Gastrocnemius medialis (tissue), 4 donors: Measurements from ENCODE around the gene SLC30A2. TPM values are rescaled to one million over a fixed set of nuclear protein-coding genes. Genes with fewer than 3 reads are reported as not detected.

ENCODE experiments used
- ATAC-seq, 2 donors: fragments of 150-250 bp; one replicate each; pipeline ENCODE4 v1.9.1; 2016
- DNase-seq, 2 donors: peaks; one replicate each; pipeline ENCODE4 v3.0.0-alpha.2; 2019
- H3K27ac ChIP-seq, 4 donors: fragments of 200-600 bp; sonication (generic); 1 replicate in 1 of 4; 2 replicates in 3 of 4; pipeline ENCODE4 v1.5.1; 2016 to 2018; ENCODE audit warnings: mild to moderate bottlenecking in 2 of 4, moderate library complexity in 1 of 4
- H3K27me3 ChIP-seq, 3 donors: fragments of 200-600 bp; sonication (generic) in 2 of 3; 1 replicate in 1 of 3; 2 replicates in 2 of 3; pipeline versions ENCODE4 v1.5.1 to v1.6.0; 2016 to 2019; ENCODE audit warnings: mild to moderate bottlenecking in 1 of 3, moderate library complexity in 1 of 3
- H3K36me3 ChIP-seq, 2 donors: fragments of 200-600 bp; sonication (generic) in 1 of 2; one replicate each; pipeline ENCODE4 v1.5.1; 2017 to 2018
- H3K4me1 ChIP-seq, 2 donors: fragments of 200-600 bp; sonication (generic) in 1 of 2; one replicate each; pipeline ENCODE4 v1.5.1; 2016 to 2017; ENCODE audit warnings: mild to moderate bottlenecking in 2 of 2
- H3K4me3 ChIP-seq, 4 donors: fragments of 200-600 bp; sonication (generic) in 3 of 4; 1 replicate in 1 of 4; 2 replicates in 3 of 4; pipeline ENCODE4 v1.5.1; 2016 to 2019; ENCODE audit warnings: mild to moderate bottlenecking in 2 of 4
- H3K9me3 ChIP-seq, 3 donors: fragments of 200-600 bp; sonication (generic) in 2 of 3; 1 replicate in 1 of 3; 2 replicates in 2 of 3; pipeline ENCODE4 v1.5.1; 2016 to 2019
- CTCF ChIP-seq, 5 experiments: fragments of 450-650 bp in 3 of 5; fragments of 200-600 bp in 2 of 5; sonication (generic) in 2 of 5; IDR thresholded peaks in 4 of 5; conservative IDR thresholded peaks in 1 of 5; 1 replicate in 4 of 5; 2 replicates in 1 of 5; pipeline ENCODE4 v1.5.1; 2016 to 2019; ENCODE audit warnings: antibody characterized with exemption in 5 of 5, mild to moderate bottlenecking in 3 of 5, moderate library complexity in 3 of 5
- POLR2A ChIP-seq, 2 donors: fragments of 450-650 bp; IDR thresholded peaks; one replicate each; pipeline ENCODE4 v1.6.1; 2017; ENCODE audit warnings: antibody characterized with exemption in 2 of 2, mild to moderate bottlenecking in 2 of 2, moderate library complexity in 2 of 2
- in situ Hi-C, 4 donors: fragments of 200-750 bp; cut with MboI; loops; one replicate each; pipeline versions ENCODE4 v1.15.0 to v1.8.0; 2017; ENCODE audit warnings: low sequenced_read_pairs in 4 of 4
- intact Hi-C: fragments of 100-400 bp; cut with DNase I; formaldehyde crosslinking; loops from one replicate; pipeline ENCODE4 v1.15.1; 2023; ENCODE audit warnings: low total_unique reads
- total RNA-seq, 4 donors: library from RNA; depleted of rRNA; stranded (reverse); fragments of >200 nt; gene quantifications; one replicate each; pipeline versions ENCODE4 v1.1.0 to v1.2.3, GENCODE V29; 2016

The SLC30A2 gene
- total RNA-seq, 4 donors from 2014 or later: 1.2 to 5.2 (median 3.1) TPM

- peak overlapping the region in 3 of 4 donors; percentile 12 to 24 (median 18) for H3K27ac ChIP-seq
- DNase-seq (no peak), ATAC-seq (no peak)
- no peak overlapping the region for H3K4me3 ChIP-seq
- no peaks in the 10 kb centered on the region for H3K36me3 ChIP-seq
- in situ Hi-C loops (loop anchor here in 1 of 4 donors (10.0 kb wide), 1 partner anchor 97 kb away; no protein-coding TSS in a partner anchor), intact Hi-C loops (loop anchor here (10.0 kb wide), 1 partner anchor 1347 kb away; the partner anchor contains the start of gene SRRM1)
- peaks cover 54 to 66% of the 10 kb centered on the region in 2 donors for H3K4me1 ChIP-seq
- H3K9me3 ChIP-seq: no peaks in the 10 kb centered on the region
- H3K27me3 ChIP-seq: no peaks in the 10 kb centered on the region
- TF ChIP-seq POLR2A (IDR thresholded peaks at IDR 0.05) (no peak), CTCF (IDR thresholded peaks at IDR 0.05 in 4 of 5, conservative IDR thresholded peaks at IDR 0.05 in 1 of 5) (no peak)
Measured at GRCh38 chr1:25991937-25992688, 53.8 kb downstream of the SLC30A2 start.

GRCh38 chr1:25990702-25991395 lies 55.1 kb downstream of the SLC30A2 start:
- intact Hi-C loops (loop anchor here (10.0 kb wide), 1 partner anchor 1346 kb away; the partner anchor contains the start of gene SRRM1), in situ Hi-C loops (loop anchor here in 1 of 4 donors (10.0 kb wide), 1 partner anchor 96 kb away; no protein-coding TSS in a partner anchor)
- ATAC-seq (no peak), DNase-seq (no peak)
- Histone ChIP-seq H3K36me3 (peaks cover 0 to 6% of the 10 kb centered on the region in 2 donors), H3K9me3 (no peaks in the 10 kb centered on the region), H3K27me3 (no peaks in the 10 kb centered on the region), H3K27ac (peak overlapping the region in 1 of 4 donors; percentile 68), H3K4me3 (no peak overlapping the region), H3K4me1 (peaks cover 53 to 59% of the 10 kb centered on the region in 2 donors)
- TF ChIP-seq POLR2A (IDR thresholded peaks at IDR 0.05) (no peak), CTCF (IDR thresholded peaks at IDR 0.05 in 4 of 5, conservative IDR thresholded peaks at IDR 0.05 in 1 of 5) (no peak)

- ATAC-seq (no peak), DNase-seq (no peak)
- intact Hi-C loops (loop anchor here (10.0 kb wide), 1 partner anchor 1345 kb away; the partner anchor contains the start of gene SRRM1), in situ Hi-C loops (loop anchor here in 1 of 4 donors (10.0 kb wide), 1 partner anchor 95 kb away; no protein-coding TSS in a partner anchor)
- H3K4me3 ChIP-seq: no peak overlapping the region
- H3K27me3 ChIP-seq: no peaks in the 10 kb centered on the region
- peaks cover 0 to 12% of the 10 kb centered on the region in 2 donors for H3K36me3 ChIP-seq
- no peak for TF ChIP-seq POLR2A (IDR thresholded peaks at IDR 0.05)
- no peak for TF ChIP-seq CTCF (IDR thresholded peaks at IDR 0.05 in 4 of 5, conservative IDR thresholded peaks at IDR 0.05 in 1 of 5)
- H3K27ac ChIP-seq: peak overlapping the region; percentile 61 to 68 (median 65)
- no peaks in the 10 kb centered on the region for H3K9me3 ChIP-seq
- peaks cover 53 to 59% of the 10 kb centered on the region in 2 donors for H3K4me1 ChIP-seq
Measured at GRCh38 chr1:25990251-25990650, 55.7 kb downstream of the SLC30A2 start.

GRCh38 chr1:25989440-25990234 lies 56.3 kb downstream of the SLC30A2 start:
- Histone ChIP-seq H3K4me1 (peaks cover 52 to 59% of the 10 kb centered on the region in 2 donors), H3K4me3 (no peak overlapping the region), H3K27ac (peak overlapping the region; percentile 61 to 68 (median 65)), H3K9me3 (no peaks in the 10 kb centered on the region), H3K27me3 (no peaks in the 10 kb centered on the region), H3K36me3 (peaks cover 0 to 15% of the 10 kb centered on the region in 2 donors)
- in situ Hi-C loops: loop anchor here in 1 of 4 donors (10.0 kb wide), 1 partner anchor 95 kb away; no protein-coding TSS in a partner anchor
- no peak for TF ChIP-seq POLR2A (IDR thresholded peaks at IDR 0.05)
- intact Hi-C loops: loop anchor here (10.0 kb wide), 1 partner anchor 1345 kb away; the partner anchor contains the start of gene SRRM1
- ATAC-seq (peak; percentile 22 to 43), DNase-seq (no peak)
